Kidney epithelial cell (primary cell): ENCODE results near the gene SMAD9. TPM values are rescaled to one million over a fixed set of nuclear protein-coding genes. Genes with fewer than 3 reads are reported as not detected.
A peak's percentile ranks its signal among the peaks of the same experiment; 100 is the strongest.

Experiments used
- DNase-seq: peaks from one replicate; pipeline ENCODE4 v3.0.0-alpha.2; 2010; ENCODE audit warnings: low read depth
- H3K27me3 ChIP-seq: 2 replicates; pipeline ENCODE4 v1.6.0; 2011; ENCODE audit warnings: low read length; ENCODE audit not compliant: control insufficient read depth, insufficient read depth
- H3K36me3 ChIP-seq: 2 replicates; pipeline ENCODE4 v1.5.1; 2011; ENCODE audit warnings: low read length; ENCODE audit not compliant: control insufficient read depth, insufficient read depth
- H3K4me3 ChIP-seq: 2 replicates; pipeline ENCODE4 v1.5.1; 2011; ENCODE audit warnings: low read depth, mild to moderate bottlenecking, control low read depth, low read length
- CTCF ChIP-seq: IDR thresholded peaks from 2 replicates; pipeline ENCODE4 v1.5.1; 2011; ENCODE audit warnings: mild to moderate bottlenecking, moderate library complexity, low read length, control low read depth, inconsistent platforms; ENCODE audit not compliant: insufficient read depth, poor library complexity, severe bottlenecking
- total RNA-seq: library from RNA; depleted of rRNA; stranded (reverse); fragments of >200 nt; gene quantifications from 2 replicates; pipeline ENCODE4 v1.2.3, GENCODE V29; 2015

The SMAD9 gene
- total RNA-seq, 1 donor from 2014 or later = 0.38 TPM

GRCh38 chr13:36818804-36819738, 101.0 kb downstream of the SMAD9 start, which contains the start of gene RFXAP:
Gene RFXAP (plus strand): TSS chr13:36819222. CDS start chr13:36819358, 136 bp downstream.
- no peak for TF ChIP-seq CTCF
- DNase-seq = peak; percentile 29
- Histone ChIP-seq H3K36me3 (no peaks in the 10 kb centered on the region), H3K4me3 (peak within 1 kb of the TSS; percentile 60), H3K27me3 (no peaks in the 10 kb centered on the region)

DNA sequence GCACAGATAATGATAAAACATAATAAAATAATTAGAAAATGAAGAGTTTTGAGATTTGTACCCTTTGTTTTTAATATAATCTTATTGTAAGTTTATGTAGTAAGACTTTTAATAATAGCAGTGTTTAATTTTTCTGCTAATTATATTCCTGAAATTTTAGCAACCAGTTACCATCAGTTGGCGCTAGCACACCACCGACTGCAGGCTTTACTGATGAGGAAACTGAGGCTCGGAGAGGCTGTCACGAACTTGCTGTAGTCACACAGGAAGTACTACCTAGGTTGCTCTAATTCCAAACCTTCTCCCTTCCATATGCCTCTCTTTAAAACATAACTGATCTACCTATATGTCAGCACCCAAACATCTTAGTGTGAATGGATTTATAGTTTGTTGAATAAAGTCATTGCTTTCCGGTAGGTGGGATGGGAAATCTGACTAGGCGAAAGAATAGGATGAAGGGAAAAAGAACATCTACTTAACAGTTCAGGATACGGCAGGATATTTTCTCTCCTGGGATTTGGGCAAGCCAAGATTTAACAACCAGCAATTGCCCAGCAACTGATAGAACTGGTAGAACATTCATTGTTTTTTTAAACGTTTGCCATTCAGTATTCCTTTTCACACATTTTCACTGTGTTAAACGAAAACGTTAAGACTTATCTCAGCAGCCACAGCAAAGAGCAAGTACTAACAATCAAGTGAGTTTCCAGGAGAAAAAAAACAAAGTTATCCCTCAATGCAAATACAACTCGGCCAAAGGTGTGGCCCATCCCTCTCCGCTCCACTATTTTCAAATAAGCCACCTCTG, 101.8 kb downstream of the SMAD9 start:
- TF ChIP-seq CTCF = no peak
- H3K36me3 ChIP-seq = no peaks in the 10 kb centered on the region
- no peaks in the 10 kb centered on the region for H3K27me3 ChIP-seq
- DNase-seq = no peak
- peak overlapping the region; percentile 60 for H3K4me3 ChIP-seq

DNA sequence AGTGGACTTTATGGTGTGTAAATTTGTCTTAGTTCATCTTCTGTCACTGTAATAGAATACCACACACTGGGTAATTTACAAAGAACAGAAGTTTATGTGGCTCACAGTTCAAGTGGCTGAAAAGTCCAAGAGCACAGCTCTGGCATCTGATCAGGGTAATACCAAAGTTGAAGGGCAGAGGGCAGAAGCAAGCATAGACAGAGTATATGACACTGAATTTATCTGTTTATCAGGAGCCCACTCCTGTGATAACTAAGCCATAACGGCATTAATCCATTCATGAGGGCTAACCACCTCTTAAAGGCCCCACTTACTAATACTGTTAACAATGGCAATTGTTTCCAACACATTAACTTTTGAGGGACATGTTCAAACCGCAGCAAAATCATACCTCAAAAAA, 105.0 kb downstream of the SMAD9 start:
- H3K27me3 ChIP-seq = no peaks in the 10 kb centered on the region
- no peak for DNase-seq
- H3K4me3 ChIP-seq = no peak overlapping the region
- peak; percentile 23 for TF ChIP-seq CTCF
- H3K36me3 ChIP-seq = no peaks in the 10 kb centered on the region

- TF ChIP-seq CTCF = no peak
- Histone ChIP-seq H3K36me3 (no peaks in the 10 kb centered on the region), H3K4me3 (no peak overlapping the region), H3K27me3 (no peaks in the 10 kb centered on the region)
- DNase-seq = no peak
These were observed 105.6 kb downstream of the SMAD9 start for GRCh38 chr13:36814465-36814864.

GRCh38 chr13:36813225-36813624, 106.8 kb downstream of the SMAD9 start:
- no peak for DNase-seq
- no peak overlapping the region for H3K4me3 ChIP-seq
- no peaks in the 10 kb centered on the region for H3K27me3 ChIP-seq
- H3K36me3 ChIP-seq = no peaks in the 10 kb centered on the region
- no peak for TF ChIP-seq CTCF
